GM18508 (cell line): ENCODE data around the gene F2RL2.

Experiments used
- ATAC-seq: cut with Tn5 transposase; IDR thresholded peaks from one replicate; pipeline ENCODE4 v1.9.1; 2021; ENCODE audit warnings: moderate number of reproducible peaks; ENCODE audit not compliant: insufficient read depth, unreplicated experiment

F2RL2 gene, protein sequence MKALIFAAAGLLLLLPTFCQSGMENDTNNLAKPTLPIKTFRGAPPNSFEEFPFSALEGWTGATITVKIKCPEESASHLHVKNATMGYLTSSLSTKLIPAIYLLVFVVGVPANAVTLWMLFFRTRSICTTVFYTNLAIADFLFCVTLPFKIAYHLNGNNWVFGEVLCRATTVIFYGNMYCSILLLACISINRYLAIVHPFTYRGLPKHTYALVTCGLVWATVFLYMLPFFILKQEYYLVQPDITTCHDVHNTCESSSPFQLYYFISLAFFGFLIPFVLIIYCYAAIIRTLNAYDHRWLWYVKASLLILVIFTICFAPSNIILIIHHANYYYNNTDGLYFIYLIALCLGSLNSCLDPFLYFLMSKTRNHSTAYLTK

DNA sequence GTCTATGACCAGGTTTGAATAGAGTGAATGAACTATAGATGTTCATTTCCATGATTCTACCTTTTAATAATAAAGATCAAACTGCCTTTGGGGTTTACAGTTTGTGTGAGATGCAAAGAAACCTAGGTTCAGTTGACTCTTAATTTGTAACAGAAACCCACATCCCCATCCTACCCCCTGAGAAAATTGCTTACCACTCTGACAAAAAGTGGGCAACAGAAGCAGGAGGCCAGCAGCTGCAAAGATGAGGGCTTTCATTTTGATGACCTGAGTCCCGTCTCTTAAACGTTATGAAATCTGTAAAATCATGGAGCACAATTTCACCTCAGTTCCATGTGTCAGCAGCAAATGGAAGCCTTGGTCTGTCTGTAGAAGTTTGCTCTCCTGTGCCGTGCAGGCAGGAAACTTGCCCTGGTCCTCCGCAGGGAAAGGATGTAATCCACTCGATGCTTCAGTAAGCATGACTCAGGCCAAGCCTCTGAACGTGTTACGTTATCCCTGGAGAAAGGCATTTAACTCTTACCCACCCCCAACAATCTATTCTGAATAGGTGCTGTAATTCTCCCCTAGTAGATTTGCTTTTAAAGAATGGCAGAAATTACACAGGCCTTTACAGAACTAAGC, at the start of gene F2RL2:
Gene F2RL2, minus strand, starts transcription at position 431 of the 624 bp plus-strand sequence. Its CDS starts 173 bp downstream, at position 258.
- ATAC-seq, result no peak

DNA sequence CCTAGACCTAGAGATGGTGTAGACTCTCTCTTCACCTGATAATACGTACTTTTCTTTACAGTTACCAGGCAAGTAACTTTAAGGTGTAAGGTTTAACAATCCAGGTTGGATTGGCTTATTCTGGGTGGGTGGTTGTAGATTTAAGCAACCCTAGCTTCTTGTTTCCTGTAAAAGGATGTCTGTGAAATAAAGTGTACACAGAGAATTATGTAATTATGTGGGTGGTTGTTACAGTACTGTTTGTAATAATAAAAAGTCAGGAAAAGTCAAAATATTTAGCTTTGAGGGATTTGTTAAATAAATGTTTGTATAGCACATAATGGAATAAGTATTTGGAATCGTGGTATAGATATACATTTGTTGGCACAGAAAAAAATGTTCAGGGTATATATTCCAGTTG, 49.0 kb upstream of the F2RL2 start:
- ATAC-seq, result no peak

DNA sequence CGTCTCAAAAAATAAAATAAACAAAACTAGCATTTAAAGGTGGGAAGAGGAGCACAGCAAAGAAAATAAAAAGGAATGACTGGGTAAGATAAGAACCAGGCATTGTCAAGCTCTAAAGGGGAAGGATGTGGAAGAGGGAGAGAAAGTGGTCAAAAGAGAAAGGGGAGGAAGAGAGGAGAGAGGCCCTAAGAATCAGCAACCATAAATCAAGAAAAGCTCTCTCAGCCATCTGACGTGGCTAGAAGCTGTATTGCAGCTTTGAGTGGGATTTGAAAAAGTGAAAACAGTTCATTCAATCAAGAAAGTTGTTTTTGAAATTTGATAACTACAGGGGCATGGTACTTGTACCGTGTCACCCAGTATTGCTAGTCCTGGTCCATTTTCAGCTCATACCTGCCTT, 47.3 kb upstream of the F2RL2 start:
- ATAC-seq, result no peak

DNA sequence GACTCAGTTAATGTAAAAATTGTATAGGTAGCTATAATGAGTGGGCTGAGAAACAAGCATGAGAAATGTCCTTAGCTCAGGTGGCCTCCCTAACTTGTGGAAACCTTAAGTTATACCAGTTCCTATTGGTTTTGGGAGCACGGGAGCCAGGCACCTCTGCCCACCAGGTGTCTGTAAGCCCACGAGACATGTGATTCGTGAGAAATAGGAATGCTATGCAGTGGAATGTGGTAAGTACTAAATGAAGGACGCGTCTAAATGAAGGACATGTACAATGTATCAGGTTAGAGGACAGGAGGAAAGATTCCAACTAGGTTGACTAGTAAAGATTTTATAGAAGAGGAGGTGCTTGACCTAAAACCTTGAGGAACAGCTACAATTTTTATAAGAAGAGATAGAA, 46.0 kb upstream of the F2RL2 start:
- no peak for ATAC-seq

DNA sequence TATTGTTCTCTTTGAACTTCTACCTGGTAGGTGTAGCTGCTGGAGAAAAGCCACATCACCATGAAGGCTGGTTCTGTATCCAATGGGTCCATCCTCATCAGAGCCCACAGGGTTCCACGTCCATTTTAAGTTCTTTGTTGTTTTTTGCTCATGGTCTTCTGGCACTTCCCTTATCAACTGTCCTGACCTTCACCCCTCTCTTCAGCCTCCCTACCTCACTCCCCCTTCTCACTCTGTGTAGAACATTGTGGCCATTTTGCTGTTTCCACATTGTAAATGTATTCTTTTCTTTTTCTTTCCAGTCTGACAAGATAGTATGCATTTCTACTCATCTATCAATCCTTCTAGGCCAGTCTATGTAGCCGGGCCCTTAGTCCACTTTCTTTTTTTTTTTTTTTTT, 44.3 kb upstream of the F2RL2 start:
- ATAC-seq, result no peak

DNA sequence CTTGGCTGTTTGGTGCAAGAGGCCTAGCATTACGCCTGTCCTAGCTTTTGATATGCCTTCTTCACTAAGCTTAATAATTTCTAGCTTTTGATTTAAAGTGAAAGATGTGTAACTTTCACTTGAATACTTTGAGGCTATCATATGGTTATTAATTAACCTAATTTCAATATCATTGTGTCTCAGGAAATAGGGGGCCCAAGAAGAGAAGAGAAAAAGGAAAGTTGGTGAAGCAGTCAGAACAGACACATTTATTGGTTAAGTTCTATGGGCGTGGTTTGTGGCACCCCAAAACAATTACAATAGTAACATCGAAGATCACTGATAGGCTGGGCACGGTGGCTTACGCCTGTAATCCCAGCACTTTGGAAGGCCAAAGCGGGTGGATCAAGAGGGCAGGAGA, 40.9 kb upstream of the F2RL2 start:
- ATAC-seq, result no peak

DNA sequence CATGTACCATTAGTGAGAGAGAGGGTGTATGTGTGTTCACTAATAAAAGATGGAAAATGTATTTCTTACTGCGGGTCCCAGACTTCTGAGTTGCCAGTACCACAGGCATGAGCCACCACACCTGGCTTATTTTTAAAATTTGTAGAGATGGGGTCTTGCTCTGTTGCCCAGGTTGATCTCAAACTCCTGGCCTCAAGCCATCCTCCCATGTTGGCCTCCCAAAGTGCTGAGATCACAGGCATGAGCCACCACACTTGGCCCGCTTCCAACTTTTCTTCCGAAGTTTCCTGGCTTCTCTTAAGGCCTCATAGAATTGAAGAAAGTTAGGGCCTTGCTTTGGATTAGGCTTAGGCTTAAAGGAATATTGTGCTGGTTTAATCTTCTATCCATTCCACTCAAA, 40.4 kb upstream of the F2RL2 start:
- no peak for ATAC-seq

DNA sequence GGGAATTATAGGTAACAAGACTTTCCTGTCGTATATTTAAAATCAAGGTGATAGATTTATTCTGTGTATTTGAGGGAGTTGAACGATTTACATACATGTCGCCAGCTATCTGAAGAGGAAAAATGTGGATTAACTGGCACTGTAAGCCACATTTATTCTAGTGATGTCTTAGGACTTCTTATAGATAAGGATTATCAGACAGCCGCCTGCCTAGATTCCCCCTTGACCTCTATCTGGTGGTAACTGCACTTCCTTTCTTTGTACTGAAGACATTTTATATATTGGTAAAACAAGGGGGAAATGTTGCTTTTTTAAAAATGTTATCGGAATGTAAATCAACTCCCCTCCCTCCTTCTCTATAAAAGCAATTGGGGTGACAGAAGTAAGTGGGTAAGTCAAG, 39.3 kb upstream of the F2RL2 start:
- no peak for ATAC-seq

DNA sequence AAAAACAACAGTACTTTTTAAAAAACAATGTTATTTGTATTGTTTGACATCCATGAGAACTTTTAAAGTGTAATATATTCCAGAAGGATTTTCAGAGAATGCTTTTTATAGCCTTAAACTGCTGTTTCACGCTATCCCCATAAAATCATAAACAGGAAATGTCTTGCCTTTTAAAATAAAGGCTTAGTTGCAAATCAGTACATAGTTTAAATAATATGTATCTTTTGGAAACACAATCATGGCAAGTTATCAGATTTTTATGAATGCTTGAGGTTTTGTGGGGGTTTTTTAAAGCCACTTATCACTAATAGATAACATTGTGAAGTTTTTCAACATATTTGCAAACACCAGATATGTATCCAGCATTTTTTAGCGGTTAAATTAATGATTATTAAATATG, 37.2 kb upstream of the F2RL2 start:
- no peak for ATAC-seq

DNA sequence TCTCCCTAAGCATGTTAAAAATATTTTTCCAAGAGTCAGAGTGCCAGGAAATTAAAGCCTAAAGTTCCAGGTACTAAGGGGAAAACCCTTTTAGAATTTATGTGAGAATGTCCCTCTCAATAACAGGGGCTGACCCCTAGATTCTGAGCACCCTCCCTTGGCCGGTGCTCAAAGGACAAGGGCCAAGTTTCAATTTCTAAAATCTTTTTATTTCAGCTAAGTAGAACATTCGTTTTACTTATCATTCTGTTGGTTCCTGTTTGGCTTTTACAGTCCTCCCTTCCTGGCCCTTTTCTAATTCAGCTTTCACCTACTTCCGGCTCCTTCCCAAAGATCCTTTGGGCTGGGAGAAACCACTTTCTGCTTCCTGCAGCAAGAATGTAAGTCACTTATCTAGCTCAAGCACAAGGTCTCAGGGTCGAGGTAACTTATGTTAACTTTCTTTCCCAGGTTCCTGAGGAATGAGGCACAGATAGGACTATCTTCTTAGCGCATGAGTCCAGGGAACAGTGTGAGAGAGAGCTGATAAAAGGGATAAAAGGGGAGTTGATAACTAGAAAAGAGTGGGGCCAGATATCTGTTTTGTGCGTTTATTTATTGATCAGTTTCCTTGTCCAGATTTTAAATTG, 34.6 kb upstream of the F2RL2 start:
- no peak for ATAC-seq

DNA sequence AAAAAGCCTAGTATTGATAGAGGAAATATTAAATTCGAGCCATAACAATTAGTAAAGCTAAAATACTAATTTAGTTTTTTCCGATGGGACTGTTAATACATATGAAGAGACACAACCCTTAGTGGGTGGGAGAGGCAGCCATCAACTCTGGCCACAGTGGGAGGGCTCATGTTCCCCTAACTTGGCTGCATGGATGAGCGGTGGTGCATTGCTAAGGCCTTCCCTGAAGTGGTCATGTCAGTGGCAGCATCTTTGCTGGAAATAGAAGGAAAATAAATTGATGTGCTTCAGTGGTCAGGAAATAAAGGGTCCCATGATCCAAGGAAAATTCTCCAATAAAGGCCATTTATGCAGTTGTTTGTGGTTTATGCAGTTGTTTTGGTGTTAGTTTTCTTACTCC, 33.9 kb upstream of the F2RL2 start:
- no peak for ATAC-seq

DNA sequence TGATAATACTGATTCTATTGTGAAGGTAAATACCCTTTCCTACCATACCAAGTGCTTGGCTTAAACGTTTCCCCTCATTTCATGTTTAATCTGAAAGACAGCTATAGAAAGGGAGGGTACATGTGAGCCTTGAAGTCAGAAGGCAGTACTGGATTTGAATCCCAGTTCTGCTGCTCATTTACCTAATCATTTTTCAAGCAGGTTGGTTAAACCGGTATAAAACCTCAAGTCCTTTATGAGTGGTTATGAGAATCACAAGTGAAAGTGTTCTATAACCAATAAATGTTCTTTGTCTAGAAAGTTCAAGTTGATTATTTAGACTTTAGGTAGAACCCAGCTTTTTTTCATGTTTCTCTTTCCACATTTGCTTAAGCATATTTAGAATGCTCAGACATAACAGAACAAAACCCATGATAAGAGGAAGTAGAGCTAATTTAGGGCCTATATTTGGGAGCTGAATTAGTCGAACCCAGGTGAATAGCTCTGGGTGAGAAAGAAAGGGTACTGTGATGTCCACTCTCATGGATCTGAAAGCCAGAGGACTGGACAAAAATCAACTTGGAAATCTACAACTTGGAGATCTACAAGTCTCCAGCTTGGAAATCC, 29.7 kb upstream of the F2RL2 start:
- no peak for ATAC-seq

DNA sequence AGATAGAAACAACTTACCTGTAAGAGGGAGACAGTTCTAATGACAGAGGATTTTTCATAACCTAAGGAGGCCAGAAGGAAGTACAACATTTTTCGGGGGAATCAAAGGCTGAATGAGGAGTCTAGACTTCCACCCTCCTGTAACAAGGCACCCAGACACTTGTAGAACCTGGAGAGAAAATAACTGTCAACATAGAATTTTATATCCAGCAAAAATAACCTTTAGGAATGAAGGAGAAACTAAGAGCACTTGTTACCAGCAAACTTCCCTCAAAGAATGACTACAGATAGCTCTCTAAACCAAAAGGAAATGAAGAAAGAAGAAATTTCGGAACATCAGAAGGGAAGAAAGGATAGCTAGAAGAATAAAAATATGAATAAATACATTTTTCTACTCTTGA, 25.9 kb upstream of the F2RL2 start:
- ATAC-seq, result no peak

DNA sequence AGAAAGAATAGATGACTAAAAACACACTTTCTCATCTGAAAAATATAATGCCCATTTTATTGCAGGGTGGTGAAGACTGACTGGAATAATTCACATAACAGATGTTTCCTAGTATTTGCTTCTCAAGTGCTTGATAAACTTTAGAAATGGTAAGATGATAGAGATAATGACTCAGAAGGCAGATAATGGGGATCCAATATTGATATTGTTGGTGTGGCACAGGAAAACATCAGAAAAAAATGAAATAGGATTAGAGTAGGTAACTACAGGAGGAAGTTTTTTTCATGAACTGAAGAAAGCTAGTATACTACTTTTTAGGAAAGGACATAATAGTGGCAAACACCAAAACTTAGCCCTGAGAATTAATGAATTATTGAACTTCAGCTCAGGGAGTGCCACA, 20.2 kb upstream of the F2RL2 start:
- no peak for ATAC-seq

DNA sequence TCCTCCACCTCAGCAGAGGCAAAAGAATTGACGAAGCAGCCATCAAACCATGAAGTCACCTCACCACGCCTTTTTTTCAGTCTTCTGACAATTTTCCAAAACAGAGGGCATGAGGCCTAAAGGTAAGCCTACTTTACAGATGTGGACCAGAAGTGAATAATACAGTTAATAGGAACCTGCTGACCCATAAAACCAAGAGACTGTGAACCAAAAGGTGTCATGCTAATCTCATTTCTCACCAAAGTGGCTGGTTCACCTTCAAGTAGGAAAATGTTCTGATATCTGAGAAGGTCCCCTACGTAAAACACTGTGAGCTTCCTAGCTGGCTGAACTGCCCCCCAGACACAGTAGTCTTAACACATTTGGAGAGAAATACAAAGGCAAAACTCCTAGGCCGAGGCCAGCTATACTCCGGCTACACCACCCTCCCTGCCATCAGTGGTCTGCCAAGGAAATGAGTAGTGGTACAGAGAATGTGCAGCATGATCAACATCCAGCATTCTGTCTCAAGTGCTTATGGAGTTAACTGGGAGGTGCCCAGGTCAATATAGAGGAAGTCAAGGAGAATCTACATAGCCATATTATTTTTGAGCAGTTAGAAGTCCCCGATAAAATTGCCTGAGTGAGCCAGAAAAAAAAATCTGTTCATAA, 19.3 kb upstream of the F2RL2 start:
- ATAC-seq, result no peak

DNA sequence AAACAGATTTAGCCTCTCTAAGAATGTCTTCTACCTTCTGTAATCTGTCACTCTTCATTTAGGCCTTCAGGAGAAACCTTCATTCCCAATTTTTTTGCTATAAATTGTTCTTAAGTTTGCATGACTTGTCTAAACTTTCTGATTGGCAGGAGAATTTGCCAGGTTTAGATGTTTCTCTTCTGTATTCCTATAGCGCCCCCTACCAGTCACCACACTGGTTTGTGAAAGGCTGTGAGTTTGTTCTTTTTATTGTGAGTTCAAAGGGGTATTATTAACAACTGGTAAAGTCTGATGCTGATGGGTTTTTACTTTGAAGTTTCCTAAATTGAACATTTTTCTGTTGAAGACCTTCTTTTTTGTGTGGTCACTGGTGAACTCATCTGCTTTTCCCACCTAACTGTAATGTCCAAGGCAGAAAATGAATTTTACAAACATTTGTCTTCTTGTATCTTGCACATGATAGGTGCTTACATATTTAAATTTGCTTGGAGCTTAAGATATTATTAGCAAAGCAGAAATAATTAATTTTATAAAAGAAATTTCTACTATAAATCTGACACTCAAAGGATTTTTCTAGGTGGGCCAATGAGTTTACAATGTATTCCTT, 18.4 kb upstream of the F2RL2 start:
- ATAC-seq, result no peak

DNA sequence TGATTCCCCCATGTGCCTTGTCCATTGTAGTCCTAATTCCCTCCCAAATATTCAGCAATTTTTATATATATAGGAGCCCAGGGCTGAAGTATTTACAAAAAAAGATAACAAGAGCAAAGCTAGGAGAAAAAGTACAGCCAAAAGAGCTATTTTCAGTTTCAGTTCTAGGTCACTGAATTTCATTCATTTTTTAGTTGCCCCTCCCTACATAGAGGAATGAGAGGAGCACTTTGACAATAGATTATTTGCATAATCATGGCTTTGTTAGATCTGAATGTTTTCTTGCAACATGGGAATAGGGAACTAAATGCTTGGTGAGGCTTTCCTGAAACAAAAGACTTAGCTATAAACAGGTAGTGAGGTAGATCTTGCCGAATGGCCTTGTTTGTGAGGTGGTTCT, 15.3 kb upstream of the F2RL2 start:
- ATAC-seq, result no peak

DNA sequence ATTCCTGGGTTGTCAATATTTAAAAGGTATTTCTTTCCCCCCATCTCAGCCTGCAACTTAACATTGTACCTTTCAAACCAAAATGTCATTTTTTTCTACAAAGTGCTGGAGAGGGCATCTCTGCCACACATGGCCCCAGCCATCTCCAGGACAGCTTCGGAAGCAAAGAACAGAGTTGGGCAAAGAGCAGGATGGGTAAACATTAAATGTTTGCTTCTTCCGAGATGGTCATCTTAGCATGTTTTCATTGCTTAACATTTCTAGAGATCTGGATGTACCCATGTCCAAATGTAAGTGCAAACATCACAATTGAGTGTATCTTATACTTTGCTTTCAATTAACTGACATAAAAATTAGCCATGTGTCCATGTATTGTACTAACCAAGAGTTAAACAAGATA, 14.3 kb upstream of the F2RL2 start:
- no peak for ATAC-seq

DNA sequence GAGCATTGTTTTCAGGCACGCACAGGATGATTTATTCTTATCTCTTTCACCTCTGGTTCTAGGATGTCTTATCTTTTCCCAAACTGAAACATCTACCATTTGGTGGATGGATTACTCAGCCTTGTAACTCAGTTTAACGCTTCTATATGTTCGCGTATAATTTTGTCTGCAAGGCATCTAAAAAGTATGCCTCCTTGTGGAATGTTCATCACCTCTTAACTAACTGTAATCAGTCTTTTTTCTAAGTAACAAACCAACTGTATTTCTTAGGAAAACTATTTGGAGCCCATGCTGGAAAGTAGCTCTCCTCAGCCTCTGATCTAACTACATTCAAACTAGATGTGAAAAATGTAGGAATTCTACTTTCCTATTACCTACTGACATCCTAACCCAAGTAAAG, 11.5 kb upstream of the F2RL2 start:
- no peak for ATAC-seq

DNA sequence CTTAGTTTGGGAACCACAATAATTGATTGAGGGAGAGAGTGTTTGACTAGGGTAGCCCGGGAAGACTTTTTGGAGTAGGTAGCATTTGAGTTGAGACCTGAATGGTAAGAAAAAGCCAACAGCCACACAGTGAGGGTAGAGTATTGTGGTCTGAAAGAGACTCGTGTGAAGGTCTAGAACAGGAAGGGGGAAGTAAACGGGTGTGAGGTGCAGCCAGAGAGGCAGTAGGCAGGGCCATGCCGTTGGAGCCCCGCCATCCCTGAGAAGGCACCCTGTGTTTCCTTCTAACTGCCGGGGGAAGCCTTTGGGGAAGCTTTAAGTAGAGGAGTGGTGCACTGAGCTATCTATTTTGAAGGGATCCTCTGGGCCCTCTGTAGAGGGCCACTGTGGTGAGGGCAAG, 3.5 kb upstream of the F2RL2 start:
- no peak for ATAC-seq
